HG02678 (cell line): ENCODE measurements around the gene ATP8A2.

ENCODE experiments used
- ATAC-seq: cut with Tn5 transposase; IDR thresholded peaks from one replicate; pipeline ENCODE4 v1.9.1; 2021; ENCODE audit warnings: mild to moderate bottlenecking, moderate library complexity; ENCODE audit not compliant: unreplicated experiment

The ATP8A2 gene

GRCh38 chr13:25608181-25608580, 236.4 kb downstream of the ATP8A2 start:
- ATAC-seq, result no peak

DNA sequence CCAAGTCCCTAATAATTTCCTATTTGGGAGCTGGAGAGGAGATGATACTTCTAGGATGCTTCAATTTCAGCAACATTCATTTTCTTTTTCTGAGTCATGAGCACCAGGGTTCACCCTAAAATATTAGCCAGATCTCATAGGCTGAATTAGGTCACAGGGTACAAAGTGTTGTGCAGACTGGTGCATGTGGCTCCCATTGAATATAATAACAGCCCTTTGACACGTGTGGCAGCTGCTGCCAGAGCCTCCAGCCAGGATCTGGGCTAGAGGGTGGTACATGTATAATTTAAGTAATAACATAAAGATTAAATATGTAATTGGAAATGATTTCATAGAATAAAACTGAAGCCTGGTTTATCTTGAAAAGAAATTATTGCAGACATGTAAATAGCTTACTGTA, 244.9 kb downstream of the ATP8A2 start:
- ATAC-seq, result no peak

DNA sequence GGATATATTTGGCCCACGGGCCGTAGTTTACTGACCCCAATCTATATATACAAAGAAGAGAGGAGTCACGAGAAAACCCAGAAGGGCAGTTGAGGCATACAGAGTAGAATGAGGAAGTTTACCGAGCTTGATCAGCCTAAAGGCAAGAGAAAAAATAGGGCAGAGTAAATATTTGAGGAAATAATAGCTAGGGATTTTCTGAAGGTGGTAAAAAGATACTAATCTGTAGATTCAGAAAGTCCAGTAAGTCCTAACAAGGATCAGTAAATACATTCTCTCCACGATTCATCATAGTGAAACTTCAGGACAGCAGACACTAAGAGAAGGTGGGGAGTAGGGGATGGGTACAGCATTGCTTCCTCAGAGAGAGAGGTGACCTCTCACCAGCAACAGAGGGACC, 248.1 kb downstream of the ATP8A2 start:
- no peak for ATAC-seq

GRCh38 chr13:25625414-25625813, 253.6 kb downstream of the ATP8A2 start:
- no peak for ATAC-seq

DNA sequence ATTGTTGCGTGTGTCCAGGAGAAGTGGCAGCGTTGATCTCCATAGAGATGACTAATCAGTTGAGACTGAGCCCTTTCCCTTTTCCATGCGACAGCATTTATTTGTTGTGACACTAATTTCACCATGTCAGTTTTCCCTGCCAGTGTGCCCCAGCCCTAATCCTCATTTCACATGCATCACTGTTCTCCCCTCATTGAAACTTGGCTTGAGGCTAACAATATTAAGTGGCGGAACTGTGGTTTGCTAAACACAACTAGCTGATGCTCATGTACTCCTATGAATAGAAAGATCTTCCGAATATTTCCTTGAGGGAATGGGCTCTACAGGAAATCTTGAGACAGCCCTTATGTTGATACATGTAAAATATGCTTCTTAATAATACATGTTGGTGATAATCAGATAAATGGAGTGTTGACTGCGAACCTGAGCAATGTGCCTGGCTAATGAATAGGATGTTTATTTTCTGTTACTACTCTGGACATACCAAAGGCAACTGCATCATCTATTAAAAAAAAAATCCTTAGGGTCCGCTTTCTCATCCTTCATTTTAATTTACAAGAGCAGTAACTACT, 258.6 kb downstream of the ATP8A2 start:
- ATAC-seq, result no peak

DNA sequence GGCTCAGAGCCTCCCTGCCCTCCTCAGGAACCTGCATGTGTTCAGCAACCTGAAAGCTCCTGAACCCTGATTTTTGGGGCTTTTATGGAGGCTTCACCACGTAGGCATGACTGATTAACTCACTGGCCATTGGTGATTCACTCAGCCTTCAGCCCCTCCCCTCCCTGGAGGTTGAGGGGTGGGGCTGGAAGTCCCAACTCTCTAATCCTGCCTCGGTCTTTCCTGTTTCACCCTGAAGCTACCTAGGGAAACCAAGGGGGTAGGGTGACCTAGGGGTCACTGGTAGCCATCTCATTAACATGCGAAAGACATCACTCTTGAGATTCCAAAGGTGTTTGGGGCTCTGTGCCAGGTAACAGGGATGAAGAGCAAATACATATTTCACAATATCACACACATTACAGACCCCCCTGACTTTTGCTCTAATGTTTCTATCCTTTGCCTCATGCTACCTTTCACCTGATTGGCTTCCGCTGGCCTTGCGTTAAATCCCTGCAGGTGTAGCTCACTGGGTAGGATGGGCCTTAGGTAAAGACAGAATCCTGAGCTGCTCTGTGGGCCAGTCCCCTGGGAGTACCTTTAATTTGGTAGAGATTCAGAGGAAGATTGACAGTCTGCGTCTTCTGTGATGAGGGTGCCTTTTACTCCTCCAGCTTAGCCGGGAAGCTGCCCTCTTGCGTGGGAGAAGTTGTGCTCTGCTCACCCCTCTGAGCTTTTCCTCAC, 260.6 kb downstream of the ATP8A2 start:
- ATAC-seq, result no peak

DNA sequence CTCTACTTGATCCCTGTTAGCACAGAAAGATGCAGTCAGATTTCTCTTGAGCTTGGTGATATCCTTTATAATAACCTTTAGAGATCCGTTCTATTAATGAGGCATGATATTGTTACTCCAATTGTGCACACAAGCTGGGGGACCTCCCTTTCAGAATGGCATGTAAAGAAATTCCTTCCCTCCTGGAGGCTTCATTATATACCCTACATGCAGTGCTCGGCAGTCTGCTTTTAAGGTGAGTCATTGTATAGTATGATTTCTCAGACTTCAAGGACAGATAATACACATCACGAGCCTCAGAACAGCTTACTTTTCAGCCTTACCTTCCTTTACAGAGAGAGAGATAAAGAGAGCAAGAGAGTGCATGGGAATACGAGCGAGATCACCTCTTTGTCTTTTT, 261.3 kb downstream of the ATP8A2 start:
- ATAC-seq, result no peak

GRCh38 chr13:25645681-25646080, 273.9 kb downstream of the ATP8A2 start:
- no peak for ATAC-seq

DNA sequence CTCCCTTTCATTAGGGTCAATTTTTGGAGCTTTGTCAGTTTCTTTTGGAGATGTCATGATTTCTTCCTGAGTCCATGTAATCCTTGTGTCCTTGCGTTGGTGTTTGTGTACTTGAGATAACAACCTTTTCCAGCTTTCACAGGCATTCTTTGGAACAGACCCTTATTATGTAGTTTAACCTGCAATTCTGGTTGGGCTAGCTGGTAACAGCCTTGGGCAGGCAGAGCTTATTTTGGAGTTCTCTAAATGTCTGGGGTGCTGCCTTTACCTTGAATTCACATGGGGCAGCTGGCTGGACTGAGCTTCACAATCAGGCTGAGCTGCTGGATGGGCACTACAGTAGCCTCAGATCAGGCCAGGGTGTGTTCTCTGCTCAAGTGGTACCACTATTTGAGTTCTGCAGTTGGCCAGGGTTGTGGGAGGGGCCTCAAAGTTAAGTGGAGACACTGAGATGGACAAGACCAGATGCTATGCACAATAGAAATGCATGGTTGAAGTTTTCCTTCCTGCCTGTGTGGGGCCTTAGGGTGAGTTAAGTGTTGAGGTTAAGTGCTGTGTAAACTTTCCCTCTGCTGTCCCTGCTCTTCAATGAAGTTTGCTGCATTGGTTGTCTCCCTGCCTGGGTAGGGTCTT, 277.3 kb downstream of the ATP8A2 start:
- no peak for ATAC-seq

GRCh38 chr13:25652764-25653163, 281.0 kb downstream of the ATP8A2 start:
- no peak for ATAC-seq

DNA sequence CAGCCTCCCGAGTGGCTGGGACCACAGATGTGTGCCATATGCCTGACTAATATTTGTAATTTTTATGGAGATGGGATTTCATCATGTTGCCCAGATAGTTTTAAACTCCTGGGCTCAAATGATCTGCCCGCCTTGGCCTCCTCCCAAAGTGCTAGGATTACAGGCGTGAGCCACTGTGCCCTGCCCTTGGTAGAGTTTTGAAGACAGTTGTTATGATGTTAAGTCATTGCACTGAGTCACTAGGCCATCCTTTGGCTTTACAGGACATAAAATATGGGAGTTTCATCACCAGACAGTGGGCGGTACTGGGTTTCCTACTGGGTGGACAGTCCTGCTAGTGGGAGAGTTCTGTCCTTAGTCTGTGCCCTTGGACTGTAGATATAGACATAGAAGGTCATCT, 282.5 kb downstream of the ATP8A2 start:
- ATAC-seq, result no peak

DNA sequence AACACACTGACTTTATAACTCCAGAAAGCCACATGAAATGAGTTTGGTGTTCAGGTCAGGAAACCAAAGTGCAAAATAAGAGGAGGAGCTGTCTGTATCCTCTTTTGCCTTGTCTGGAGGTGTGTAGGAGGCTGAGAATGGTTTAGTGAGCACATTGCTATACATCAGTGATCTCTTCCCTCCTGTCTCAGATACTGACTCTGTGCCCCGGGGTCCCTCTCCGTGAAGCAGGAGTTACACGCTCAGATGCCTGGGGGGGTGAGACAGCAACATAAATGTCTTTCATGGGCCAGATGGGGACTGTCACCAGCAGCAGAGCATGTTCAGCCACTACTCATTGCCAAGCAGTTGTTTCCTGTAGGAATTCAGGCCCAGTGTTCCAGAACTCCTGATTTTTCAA, 285.4 kb downstream of the ATP8A2 start:
- ATAC-seq, result no peak

DNA sequence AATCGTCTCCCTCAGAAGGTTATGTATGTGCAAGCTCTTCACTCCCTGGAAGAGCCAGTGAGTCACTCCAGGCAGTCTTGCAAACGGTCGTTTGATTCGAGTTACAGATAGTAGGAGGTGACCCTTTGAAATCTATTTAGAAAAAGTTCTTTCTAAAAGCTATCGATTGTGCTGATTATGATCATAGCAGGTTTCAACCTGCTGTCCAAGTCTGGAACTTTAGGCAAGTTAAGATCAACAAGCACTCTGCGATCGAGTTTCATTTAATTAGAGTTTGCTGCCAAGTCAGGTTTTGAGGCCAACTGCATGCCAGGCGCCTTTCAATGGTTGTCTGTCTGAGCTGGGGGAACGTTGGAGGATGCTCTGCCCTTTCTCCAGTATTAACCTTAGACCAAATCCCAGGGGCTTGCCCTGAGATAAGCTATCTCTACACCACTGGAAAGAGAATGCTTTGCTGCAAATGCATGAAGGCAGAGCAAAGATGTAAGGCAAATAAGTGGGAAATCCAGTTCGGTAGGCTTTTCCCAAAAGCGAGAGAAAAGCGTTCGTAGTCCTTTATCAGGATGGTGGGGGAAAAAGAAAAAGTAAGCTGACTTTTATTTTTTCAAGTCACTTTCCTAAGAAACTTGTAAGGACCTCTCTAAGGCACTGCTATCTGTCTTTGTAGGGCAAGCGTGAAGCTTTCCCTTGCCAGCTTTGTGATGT, 287.5 kb downstream of the ATP8A2 start:
- no peak for ATAC-seq

GRCh38 chr13:25660996-25661395, 289.2 kb downstream of the ATP8A2 start:
- no peak for ATAC-seq

DNA sequence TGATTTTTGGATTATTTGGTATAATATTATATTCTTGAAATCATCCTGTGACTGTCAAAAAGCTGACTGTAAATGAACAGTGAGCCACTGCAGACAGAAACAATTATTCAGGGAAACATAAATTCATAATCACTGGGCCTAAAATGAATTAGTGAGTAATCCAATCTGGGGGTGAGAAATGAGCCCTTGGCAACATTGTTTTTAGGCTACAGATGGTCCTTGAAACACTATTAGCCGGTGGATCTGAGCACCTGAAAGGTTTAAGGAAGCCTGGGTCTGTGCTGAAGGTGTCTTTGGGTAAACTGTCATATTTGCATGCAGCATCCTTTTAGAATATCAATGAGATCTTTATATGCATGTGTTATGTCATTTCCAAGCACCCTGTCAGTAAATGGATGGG, 290.7 kb downstream of the ATP8A2 start:
- no peak for ATAC-seq

- ATAC-seq, result no peak
Observed at GRCh38 chr13:25668345-25668744, 296.6 kb downstream of the ATP8A2 start.

- no peak for ATAC-seq
Observed at GRCh38 chr13:25673711-25674110, 301.9 kb downstream of the ATP8A2 start.

DNA sequence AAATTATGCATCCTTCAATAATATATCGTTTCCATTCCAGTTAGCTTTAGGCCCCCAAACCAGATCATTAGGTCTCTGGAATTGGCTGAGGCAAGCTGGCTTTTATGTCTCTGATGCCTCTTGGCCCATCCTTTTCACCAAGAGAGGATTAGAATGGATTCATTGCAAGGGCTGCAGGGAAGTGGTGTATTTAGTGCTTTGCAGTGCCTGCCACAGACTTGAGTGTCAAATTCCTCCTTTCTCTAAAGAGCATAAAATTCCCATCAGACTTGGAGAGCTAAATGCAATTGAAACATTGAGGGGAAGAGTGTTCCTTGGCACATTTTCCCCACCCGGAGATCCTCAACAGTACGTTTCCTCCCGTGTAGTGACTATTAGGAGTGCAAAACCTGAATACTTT, 302.6 kb downstream of the ATP8A2 start:
- no peak for ATAC-seq

DNA sequence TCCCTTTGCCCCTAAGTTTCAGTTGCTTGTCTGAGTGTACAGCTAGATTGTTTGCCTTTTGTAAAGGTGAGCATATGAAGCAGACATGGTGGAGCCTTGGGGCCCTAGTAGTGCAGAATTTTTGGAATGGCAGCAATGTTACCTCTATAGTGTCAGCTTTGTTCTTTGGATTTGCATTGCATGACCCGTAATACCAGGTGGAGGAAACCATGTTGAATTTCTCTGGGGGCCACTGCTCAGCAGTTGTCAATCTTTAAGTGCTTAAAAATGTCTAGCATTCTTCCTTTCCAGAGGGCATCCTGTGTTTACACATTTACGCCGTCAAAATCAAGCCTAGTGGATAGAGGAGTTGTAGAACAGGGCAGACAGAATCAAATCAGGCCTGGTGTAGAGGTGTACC, 303.3 kb downstream of the ATP8A2 start:
- ATAC-seq, result no peak

- ATAC-seq, result no peak
Observed at GRCh38 chr13:25677956-25678355, 306.2 kb downstream of the ATP8A2 start.

DNA sequence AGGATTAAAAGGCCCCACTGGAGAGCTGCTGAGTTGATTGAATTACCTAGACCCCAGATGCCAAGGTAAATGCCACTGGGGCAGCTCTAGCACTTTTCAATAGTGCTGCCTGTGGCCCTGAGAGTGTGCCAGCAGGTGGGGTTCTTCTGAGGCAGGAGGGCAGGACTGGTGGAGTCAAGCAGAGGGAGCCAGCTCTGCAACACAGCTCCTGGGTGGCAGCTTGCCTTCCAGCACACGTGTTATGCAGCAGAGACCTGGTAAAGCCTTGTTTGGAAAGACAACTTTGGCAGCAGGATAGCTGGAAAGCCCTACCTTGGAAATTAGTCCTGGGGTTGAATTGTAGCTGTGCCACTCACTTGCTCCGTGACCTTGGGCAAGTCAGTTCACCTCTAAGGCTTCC, 306.6 kb downstream of the ATP8A2 start:
- ATAC-seq, result no peak

GRCh38 chr13:25679159-25679558, 307.4 kb downstream of the ATP8A2 start:
- no peak for ATAC-seq
